SK-N-MC (cell line): Measurements from ENCODE around the gene CDIP1.

ENCODE experiments used
- DNase-seq: peaks from one replicate; pipeline ENCODE4 v3.0.0-alpha.2; 2011; ENCODE audit warnings: low read depth, low spot score
- H3K27ac ChIP-seq: fragments of 200-600 bp; sonication (generic); 2 replicates; pipeline ENCODE4 v1.5.1; 2016; ENCODE audit warnings: mixed run types
- H3K36me3 ChIP-seq: fragments of 200-600 bp; sonication (generic); 2 replicates; pipeline ENCODE4 v1.6.1; 2017; ENCODE audit warnings: antibody characterized with exemption, low read length, mixed read lengths; ENCODE audit not compliant: insufficient read depth
- H3K4me3 ChIP-seq: fragments of 200-600 bp; sonication (generic); 2 replicates; pipeline ENCODE4 v1.5.1; 2016
- H3K9ac ChIP-seq: fragments of 200-600 bp; sonication (generic); 2 replicates; pipeline ENCODE4 v1.8.0; 2017; ENCODE audit warnings: mixed run types, mixed read lengths; ENCODE audit not compliant: insufficient read length
- H3K9me3 ChIP-seq: fragments of 200-600 bp; sonication (generic); 2 replicates; pipeline ENCODE4 v1.6.1; 2017; ENCODE audit warnings: low read depth, mild to moderate bottlenecking, antibody characterized with exemption, low read length, moderate library complexity, mixed read lengths
- EZH2 ChIP-seq: fragments of 200-600 bp; sonication (generic); IDR thresholded peaks from one replicate; pipeline ENCODE4 v1.6.1; 2017; ENCODE audit warnings: antibody characterized with exemption
- FOXP2 ChIP-seq: optimal IDR thresholded peaks from 2 replicates; pipeline ENCODE3; 2011; ENCODE audit warnings: mild to moderate bottlenecking, moderate library complexity; ENCODE audit not compliant: insufficient read depth; ENCODE audit errors: extremely low read length, control extremely low read depth
- POLR2AphosphoS5 ChIP-seq: IDR thresholded peaks from 2 replicates; pipeline ENCODE4 v1.6.1; 2012; ENCODE audit warnings: mild to moderate bottlenecking, low read depth, low read length, borderline replicate concordance

CDIP1 gene

DNA sequence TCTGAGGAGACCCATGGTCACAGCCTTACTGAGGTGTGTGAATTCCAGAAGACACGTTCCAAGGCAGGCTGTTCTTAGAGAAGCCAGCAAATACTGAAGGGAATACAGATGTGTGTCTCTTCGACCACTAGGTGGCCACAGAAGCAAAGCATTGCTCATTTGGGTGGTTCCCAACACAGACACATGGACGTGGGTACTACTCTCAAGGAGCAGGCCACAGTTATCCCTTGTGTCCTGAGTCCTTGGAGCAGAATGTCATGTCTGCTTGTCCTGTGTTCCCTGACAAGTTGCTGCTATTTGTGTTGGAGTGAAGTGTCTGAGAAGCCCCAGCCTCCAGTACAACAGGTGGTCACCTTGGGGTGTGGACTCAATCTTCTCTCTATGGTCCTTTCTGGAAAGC is 32.1 kb downstream of the CDIP1 start:
- H3K9me3 ChIP-seq: no peaks in the 10 kb centered on the region
- no peak overlapping the region for H3K9ac ChIP-seq
- H3K36me3 ChIP-seq: peaks cover 37% of the 10 kb centered on the region; the same call in 1 of the 2 replicates
- H3K4me3 ChIP-seq: no peak overlapping the region
- H3K27ac ChIP-seq: no peak overlapping the region
- no peak for DNase-seq
- TF ChIP-seq FOXP2 (no peak), EZH2 (no peak), POLR2AphosphoS5 (no peak)

DNA sequence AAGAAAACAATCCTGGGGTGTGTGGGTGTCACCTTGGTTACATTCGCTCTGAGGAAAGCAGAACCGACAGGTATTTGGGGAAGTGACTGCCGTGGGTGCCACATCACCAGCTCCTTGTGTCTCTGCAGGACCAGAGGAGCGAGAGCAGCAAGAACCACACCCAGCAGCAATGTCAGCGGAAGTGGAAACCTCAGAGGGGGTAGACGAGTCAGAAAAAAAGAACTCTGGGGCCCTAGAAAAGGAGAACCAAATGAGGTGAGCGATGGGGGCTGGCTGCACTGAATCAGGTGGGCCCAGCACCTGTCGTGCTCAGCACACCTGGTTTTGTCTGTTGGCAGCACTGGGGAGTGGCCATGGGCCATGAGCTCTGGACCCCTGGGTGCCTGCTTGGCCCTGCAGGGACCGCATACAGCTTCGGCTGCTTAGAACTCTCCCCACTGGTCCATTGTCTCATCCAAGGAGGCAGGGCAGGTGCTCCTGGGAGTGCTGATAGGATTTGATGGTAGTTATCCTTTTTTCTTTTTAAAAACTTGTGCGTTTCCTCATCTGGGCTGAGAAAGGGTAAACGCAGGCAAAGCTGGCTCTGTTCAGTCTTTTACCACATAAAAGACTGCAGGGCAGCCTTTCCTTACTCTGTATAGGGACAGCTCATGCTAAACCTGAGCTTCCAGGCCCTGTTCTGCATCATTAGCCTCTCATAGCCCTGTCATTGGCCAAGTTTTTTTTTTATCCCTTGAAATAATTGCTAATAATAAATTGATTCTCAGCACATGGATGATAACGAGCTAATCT is 33.0 kb downstream of the CDIP1 start:
- TF ChIP-seq FOXP2 (no peak), EZH2 (no peak), POLR2AphosphoS5 (no peak)
- no peak overlapping the region for H3K27ac ChIP-seq
- DNase-seq: no peak
- no peak overlapping the region for H3K4me3 ChIP-seq
- H3K36me3 ChIP-seq: peaks cover 29% of the 10 kb centered on the region; the same call in 1 of the 2 replicates
- H3K9me3 ChIP-seq: no peaks in the 10 kb centered on the region
- no peak overlapping the region for H3K9ac ChIP-seq

DNA sequence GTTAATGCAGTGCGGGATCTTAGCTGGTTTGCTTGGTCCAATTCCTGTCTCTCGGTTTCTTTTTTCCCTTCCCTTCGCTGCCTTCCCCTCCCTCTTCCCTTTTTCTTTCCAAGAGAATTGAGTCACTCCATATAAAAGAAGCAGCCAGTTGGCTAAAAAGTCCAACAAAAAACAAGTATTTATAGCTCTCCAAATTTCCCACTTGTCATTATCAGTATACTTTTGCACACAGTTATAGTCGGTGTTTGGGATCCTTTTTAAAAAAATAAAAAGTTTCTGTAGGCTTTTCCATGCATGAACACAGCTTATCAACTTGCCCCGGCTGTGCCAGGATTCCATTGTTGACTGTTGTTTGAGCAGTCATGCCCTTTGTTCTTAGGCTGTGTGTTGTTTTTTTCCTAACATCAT is 37.5 kb downstream of the CDIP1 start:
- no peak for DNase-seq
- Histone ChIP-seq H3K9me3 (no peaks in the 10 kb centered on the region), H3K4me3 (no peak overlapping the region), H3K27ac (no peak overlapping the region), H3K36me3 (peaks cover 6% of the 10 kb centered on the region; the same call in 1 of the 2 replicates), H3K9ac (no peak overlapping the region)
- TF ChIP-seq FOXP2 (no peak), POLR2AphosphoS5 (no peak), EZH2 (no peak)

DNA sequence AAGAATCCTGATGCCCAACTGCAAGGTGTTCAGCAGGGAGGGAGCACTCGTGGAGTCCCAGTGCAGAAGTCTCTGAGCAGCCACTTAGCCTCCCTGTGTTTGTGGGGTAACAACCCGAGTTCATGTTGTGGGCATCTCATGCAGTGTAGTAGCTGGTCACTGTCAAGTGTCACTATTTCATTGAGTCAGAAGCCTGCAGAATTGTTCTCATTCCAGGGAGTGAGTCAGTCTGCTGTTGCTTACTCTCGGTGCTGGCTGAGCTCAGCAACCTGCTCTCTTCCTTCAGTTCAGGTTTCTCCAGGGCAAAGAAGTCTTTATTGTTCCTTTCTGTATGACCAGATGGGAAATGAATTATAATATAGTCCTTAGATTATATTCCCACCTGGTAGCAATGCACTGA is 38.3 kb downstream of the CDIP1 start:
- Histone ChIP-seq H3K9me3 (no peaks in the 10 kb centered on the region), H3K36me3 (peaks cover 6% of the 10 kb centered on the region; the same call in 1 of the 2 replicates), H3K27ac (no peak overlapping the region), H3K9ac (no peak overlapping the region), H3K4me3 (no peak overlapping the region)
- no peak for DNase-seq
- TF ChIP-seq EZH2: no peak
- TF ChIP-seq FOXP2: no peak
- no peak for TF ChIP-seq POLR2AphosphoS5

DNA sequence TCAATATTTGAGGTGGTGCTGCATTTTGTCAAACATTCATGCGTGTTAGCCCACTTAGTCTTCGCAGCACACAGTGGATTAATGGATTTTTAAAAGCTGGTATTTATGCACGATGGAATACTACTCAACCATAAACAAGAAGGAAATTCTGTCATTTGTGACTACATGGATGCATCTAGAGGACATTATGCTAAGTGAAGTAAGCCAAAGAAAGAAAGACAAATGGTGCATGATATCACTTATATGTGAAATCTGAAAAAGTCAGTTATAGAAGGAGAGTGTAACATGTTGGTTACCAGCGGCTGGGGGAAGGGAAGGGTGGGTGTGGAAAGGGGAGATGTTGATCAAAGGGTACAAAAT is 39.4 kb downstream of the CDIP1 start:
- no peak for DNase-seq
- TF ChIP-seq POLR2AphosphoS5 (no peak), EZH2 (no peak), FOXP2 (no peak)
- H3K27ac ChIP-seq: no peak overlapping the region
- no peaks in the 10 kb centered on the region for H3K9me3 ChIP-seq
- no peak overlapping the region for H3K4me3 ChIP-seq
- H3K36me3 ChIP-seq: peaks cover 6% of the 10 kb centered on the region; the same call in 1 of the 2 replicates
- H3K9ac ChIP-seq: no peak overlapping the region

DNA sequence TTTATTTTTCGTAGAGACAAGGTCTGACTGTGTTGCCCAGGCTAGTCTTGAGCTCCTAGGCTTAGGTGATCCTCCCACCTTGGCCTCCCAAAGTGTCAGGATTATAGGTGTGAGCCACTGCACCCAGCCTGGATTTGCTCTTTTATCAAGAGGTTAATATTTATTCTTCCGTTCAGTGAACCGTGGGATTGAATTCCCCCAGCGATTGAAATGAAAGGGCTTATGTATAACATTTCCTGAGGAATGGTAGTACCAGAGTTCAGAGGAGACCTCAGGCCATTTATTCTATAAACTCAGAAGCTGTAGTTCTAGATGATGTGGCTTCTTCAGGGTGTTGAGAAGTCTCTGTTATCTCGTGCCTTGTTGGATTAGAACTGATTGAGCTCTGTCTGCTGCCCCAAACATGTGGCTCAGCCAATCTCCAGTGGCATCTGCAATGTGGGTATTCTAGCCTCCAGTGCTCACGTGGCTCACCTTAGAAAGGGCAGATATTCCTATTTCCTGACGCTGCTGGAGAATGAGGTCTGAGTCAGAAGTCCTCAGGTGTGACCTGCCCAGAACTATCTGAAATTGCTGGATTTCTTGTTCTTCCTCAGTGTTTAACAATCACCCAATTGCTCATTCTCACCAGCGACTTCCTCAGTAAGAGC is 39.9 kb downstream of the CDIP1 start:
- no peak for DNase-seq
- no peak for TF ChIP-seq FOXP2
- TF ChIP-seq POLR2AphosphoS5: no peak
- TF ChIP-seq EZH2: no peak
- no peak overlapping the region for H3K9ac ChIP-seq
- H3K4me3 ChIP-seq: no peak overlapping the region
- H3K27ac ChIP-seq: no peak overlapping the region
- no peaks in the 10 kb centered on the region for H3K9me3 ChIP-seq
- peaks cover 6% of the 10 kb centered on the region; the same call in 1 of the 2 replicates for H3K36me3 ChIP-seq

DNA sequence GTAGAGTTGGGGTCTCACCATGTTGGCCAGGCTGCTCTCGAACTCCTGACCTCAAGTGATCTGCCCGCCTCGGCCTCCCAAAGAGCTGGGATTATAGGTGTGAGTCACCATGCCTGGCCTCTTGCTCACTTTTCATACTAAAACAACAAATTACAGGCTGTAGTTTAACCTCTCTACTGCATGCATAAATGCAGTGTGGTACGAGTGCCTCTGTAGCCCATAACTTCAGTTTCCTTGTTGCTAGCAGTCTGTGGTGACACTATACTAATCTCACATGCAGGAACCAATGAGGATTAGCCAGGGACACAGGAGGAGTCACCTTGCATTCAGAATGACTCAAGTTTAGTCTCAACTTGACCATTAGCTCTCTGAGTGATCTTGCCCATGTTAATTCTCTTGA is 42.3 kb downstream of the CDIP1 start:
- no peaks in the 10 kb centered on the region for H3K9me3 ChIP-seq
- H3K27ac ChIP-seq: no peak overlapping the region
- H3K9ac ChIP-seq: no peak overlapping the region
- peaks cover 6% of the 10 kb centered on the region; the same call in 1 of the 2 replicates for H3K36me3 ChIP-seq
- TF ChIP-seq EZH2: no peak
- TF ChIP-seq FOXP2: no peak
- TF ChIP-seq POLR2AphosphoS5: no peak
- no peak for DNase-seq
- H3K4me3 ChIP-seq: no peak overlapping the region

DNA sequence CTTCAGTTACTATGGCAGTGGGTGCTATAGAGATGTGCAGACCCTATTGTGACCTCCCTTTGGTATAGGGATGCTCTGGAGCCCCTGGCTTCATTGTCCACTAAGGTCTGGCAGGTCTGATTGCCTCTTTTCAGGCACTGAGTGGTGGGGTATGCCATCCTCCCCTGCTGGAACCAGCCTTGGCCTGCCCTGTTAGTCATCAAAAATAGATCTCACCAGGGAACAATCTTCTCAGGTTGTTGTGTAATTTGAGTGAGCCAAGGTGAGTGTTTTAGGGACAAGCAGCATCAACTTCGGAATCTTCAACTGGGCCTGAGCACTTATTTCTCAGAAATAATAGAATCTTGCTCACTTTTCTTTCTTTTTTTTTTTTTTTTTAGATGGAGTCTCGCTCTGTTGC is 42.8 kb downstream of the CDIP1 start:
- no peak for TF ChIP-seq POLR2AphosphoS5
- TF ChIP-seq FOXP2: no peak
- no peak for TF ChIP-seq EZH2
- H3K27ac ChIP-seq: no peak overlapping the region
- no peak overlapping the region for H3K4me3 ChIP-seq
- H3K9me3 ChIP-seq: no peaks in the 10 kb centered on the region
- H3K9ac ChIP-seq: no peak overlapping the region
- peaks cover 6% of the 10 kb centered on the region; the same call in 1 of the 2 replicates for H3K36me3 ChIP-seq
- no peak for DNase-seq
